ENCODE results near the gene OR51I1.

DNA sequence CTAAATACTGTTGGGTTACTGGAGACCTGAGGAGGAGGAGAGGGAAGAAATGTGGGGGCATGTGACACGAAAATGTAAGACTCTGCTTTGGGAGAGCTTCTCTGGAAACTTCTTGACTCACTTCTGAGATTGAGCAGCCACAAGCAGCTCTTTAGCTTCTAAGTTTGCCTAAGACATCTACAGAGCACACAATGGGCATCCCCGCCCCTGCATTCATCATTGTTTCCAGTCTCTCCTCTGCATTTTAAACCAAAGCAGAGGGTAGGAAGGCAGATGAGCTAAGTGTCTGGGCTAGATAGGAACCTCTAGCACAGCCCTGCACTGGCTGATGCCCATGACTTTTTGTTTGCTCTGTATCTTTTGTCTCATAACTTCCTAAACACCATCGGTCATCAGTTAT, 45.1 kb upstream of the OR51I1 start:
- TF ChIP-seq EP300 (IDR thresholded peaks at IDR 0.05; ENCODE audit: low read depth in 2 of 2, low read length in 2 of 2) (no peak), EP300 (CRISPR knock-in tag; IDR thresholded peaks at IDR 0.05; ENCODE audit: borderline replicate concordance) (no peak), ZNF24 (IDR thresholded peaks at IDR 0.05) (no peak), NR3C1 (CRISPR knock-in tag; IDR thresholded peaks at IDR 0.05) (no peak), NFYB (CRISPR knock-in tag; IDR thresholded peaks at IDR 0.05) (no peak), NR2C2 (CRISPR knock-in tag; IDR thresholded peaks at IDR 0.05; ENCODE audit: borderline replicate concordance) (no peak), GABPB1 (CRISPR knock-in tag; IDR thresholded peaks at IDR 0.05) (no peak)
- TF ChIP-seq, protein P1, sequence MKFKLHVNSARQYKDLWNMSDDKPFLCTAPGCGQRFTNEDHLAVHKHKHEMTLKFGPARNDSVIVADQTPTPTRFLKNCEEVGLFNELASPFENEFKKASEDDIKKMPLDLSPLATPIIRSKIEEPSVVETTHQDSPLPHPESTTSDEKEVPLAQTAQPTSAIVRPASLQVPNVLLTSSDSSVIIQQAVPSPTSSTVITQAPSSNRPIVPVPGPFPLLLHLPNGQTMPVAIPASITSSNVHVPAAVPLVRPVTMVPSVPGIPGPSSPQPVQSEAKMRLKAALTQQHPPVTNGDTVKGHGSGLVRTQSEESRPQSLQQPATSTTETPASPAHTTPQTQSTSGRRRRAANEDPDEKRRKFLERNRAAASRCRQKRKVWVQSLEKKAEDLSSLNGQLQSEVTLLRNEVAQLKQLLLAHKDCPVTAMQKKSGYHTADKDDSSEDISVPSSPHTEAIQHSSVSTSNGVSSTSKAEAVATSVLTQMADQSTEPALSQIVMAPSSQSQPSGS (CRISPR knock-in tag; IDR thresholded peaks at IDR 0.05): no peak
- TF ChIP-seq, protein P2, sequence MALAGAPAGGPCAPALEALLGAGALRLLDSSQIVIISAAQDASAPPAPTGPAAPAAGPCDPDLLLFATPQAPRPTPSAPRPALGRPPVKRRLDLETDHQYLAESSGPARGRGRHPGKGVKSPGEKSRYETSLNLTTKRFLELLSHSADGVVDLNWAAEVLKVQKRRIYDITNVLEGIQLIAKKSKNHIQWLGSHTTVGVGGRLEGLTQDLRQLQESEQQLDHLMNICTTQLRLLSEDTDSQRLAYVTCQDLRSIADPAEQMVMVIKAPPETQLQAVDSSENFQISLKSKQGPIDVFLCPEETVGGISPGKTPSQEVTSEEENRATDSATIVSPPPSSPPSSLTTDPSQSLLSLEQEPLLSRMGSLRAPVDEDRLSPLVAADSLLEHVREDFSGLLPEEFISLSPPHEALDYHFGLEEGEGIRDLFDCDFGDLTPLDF (CRISPR knock-in tag; IDR thresholded peaks at IDR 0.05): no peak

Data from HepG2 (cell line).